Endothelial cell of umbilical vein (primary cell): ENCODE measurements around the gene UBE2L6. TPM values are rescaled to one million over a fixed set of nuclear protein-coding genes. Genes with fewer than 3 reads are reported as not detected.

Experiments
- BruUV-seq: library from RNA; stranded (reverse); fragments of 400-500 nt; replicated peaks from 2 replicates; lab custom pipeline; 2021; lab: Mats Ljungman, UMichigan
- CTCF ChIA-PET: fragments of 300-600, 350-600 bp; sonication (Branson Sonifier 250); formaldehyde crosslinking; loops from one replicate; lab custom pipeline; 2021; ENCODE audit warnings: antibody characterized with exemption, inconsistent platforms; lab: Charles Lee
- POLR2A ChIA-PET: fragments of 300-600, 350-600 bp; sonication (Branson Sonifier 250); formaldehyde crosslinking; loops from one replicate; lab custom pipeline; 2021; ENCODE audit warnings: antibody characterized with exemption, inconsistent platforms; lab: Charles Lee
- DNase-seq: peaks from one replicate; pipeline ENCODE4 v3.0.0-alpha.2; 2011; ENCODE audit warnings: low read depth, low spot score
- FAIRE-seq: peaks from 2 replicates; lab custom pipeline; 2011; peaks lifted over from hg19 to GRCh38; lab: Jason Lieb, UNC
- H2AFZ ChIP-seq: 2 replicates; pipeline ENCODE4 v1.6.0; 2012; ENCODE audit warnings: low read depth, low read length, control low read depth, inconsistent platforms
- H3K27ac ChIP-seq: 2 replicates; pipeline ENCODE4 v1.5.1; 2011; ENCODE audit warnings: low read depth, mild to moderate bottlenecking, control low read depth, low read length, moderate library complexity; ENCODE audit not compliant: insufficient read depth
- H3K27me3 ChIP-seq, 2 experiments: 2 replicates each; pipeline versions ENCODE4 v1.6.0 to v1.6.1; 2011; ENCODE audit warnings: low read length in 2 of 2, mixed read lengths in 1 of 2; ENCODE audit not compliant: control insufficient read depth in 2 of 2, insufficient read depth in 2 of 2
- H3K36me3 ChIP-seq, 2 experiments: 2 replicates in 1 of 2; 3 replicates in 1 of 2; pipeline ENCODE4 v1.5.1; 2011; ENCODE audit warnings: low read length in 2 of 2, mild to moderate bottlenecking in 1 of 2, moderate library complexity in 1 of 2; ENCODE audit not compliant: control insufficient read depth in 2 of 2, insufficient read depth in 2 of 2; ENCODE audit errors: extremely low read depth in 1 of 2
- H3K4me1 ChIP-seq: 3 replicates; pipeline ENCODE4 v1.5.1; 2011; ENCODE audit warnings: mild to moderate bottlenecking, low read length; ENCODE audit not compliant: control insufficient read depth, insufficient read depth; ENCODE audit errors: extremely low read depth
- H3K4me2 ChIP-seq: 2 replicates; pipeline ENCODE4 v1.6.1; 2011; ENCODE audit warnings: low read length, control low read depth, mixed read lengths; ENCODE audit not compliant: insufficient read depth
- H3K4me3 ChIP-seq, 3 experiments: fragments of 200-600 bp in 1 of 3; sonication (generic), shearing (Covaris generic) in 1 of 3; replicated peaks in 1 of 3; 2 replicates each; pipeline ENCODE4 v1.5.1; 2011 to 2016; ENCODE audit warnings: control low read depth in 3 of 3, low read length in 3 of 3, mild to moderate bottlenecking in 2 of 3, inconsistent platforms in 1 of 3, low read depth in 1 of 3, moderate library complexity in 1 of 3; ENCODE audit not compliant: insufficient read depth in 1 of 3
- H3K79me2 ChIP-seq: 2 replicates; pipeline ENCODE4 v1.6.0; 2012; ENCODE audit warnings: low read length, inconsistent platforms; ENCODE audit not compliant: control insufficient read depth, insufficient read depth
- H3K9ac ChIP-seq: replicated peaks from 2 replicates; pipeline ENCODE3; 2011; ENCODE audit warnings: low read length, control low read depth; ENCODE audit not compliant: insufficient read depth; ENCODE audit errors: extremely low read depth
- H3K9me1 ChIP-seq: replicated peaks from 3 replicates; pipeline ENCODE4 v1.6.0; 2011; ENCODE audit warnings: mild to moderate bottlenecking, low read length; ENCODE audit not compliant: control insufficient read depth, insufficient read depth; ENCODE audit errors: extremely low read depth
- H3K9me3 ChIP-seq: replicated peaks from 2 replicates; pipeline ENCODE4 v1.5.1; 2012; ENCODE audit warnings: low read length, inconsistent platforms; ENCODE audit not compliant: control insufficient read depth, insufficient read depth
- H4K20me1 ChIP-seq: replicated peaks from 2 replicates; pipeline ENCODE3; 2011; ENCODE audit warnings: mild to moderate bottlenecking, low read length; ENCODE audit not compliant: control insufficient read depth, insufficient read depth; ENCODE audit errors: extremely low read depth
- CTCF ChIP-seq, 2 donors: IDR thresholded peaks; 1 replicate in 1 of 2; 2 replicates in 1 of 2; pipeline ENCODE4 v1.5.1; 2011; ENCODE audit warnings: low read length in 2 of 2, mild to moderate bottlenecking in 2 of 2, moderate library complexity in 2 of 2, control low read depth in 1 of 2, inconsistent platforms in 1 of 2, low read depth in 1 of 2; ENCODE audit not compliant: insufficient read depth in 1 of 2; ENCODE audit errors: extremely low read depth in 1 of 2
- EZH2 ChIP-seq: IDR thresholded peaks from 2 replicates; pipeline ENCODE4 v1.6.1; 2012; ENCODE audit warnings: borderline replicate concordance, low read depth, mild to moderate bottlenecking, moderate library complexity, low read length, inconsistent platforms; ENCODE audit not compliant: severe bottlenecking
- FOS ChIP-seq: IDR thresholded peaks from 2 replicates; pipeline ENCODE4 v1.6.1; 2011; ENCODE audit warnings: mild to moderate bottlenecking, low read length, moderate library complexity, borderline replicate concordance; ENCODE audit not compliant: insufficient read depth
- GATA2 ChIP-seq: IDR thresholded peaks from 2 replicates; pipeline ENCODE4 v1.7.0; 2011; ENCODE audit warnings: low read depth, mild to moderate bottlenecking, moderate library complexity, mixed read lengths, low read length; ENCODE audit not compliant: insufficient read length, insufficient read depth
- JUN ChIP-seq: IDR thresholded peaks from 2 replicates; pipeline ENCODE4 v1.6.1; 2011; ENCODE audit warnings: borderline replicate concordance, low read depth; ENCODE audit not compliant: insufficient read length, insufficient read depth
- MAX ChIP-seq: IDR thresholded peaks from 2 replicates; pipeline ENCODE4 v1.6.1; 2011; ENCODE audit not compliant: insufficient read depth, insufficient read length
- POLR2A ChIP-seq: IDR thresholded peaks from 2 replicates; pipeline ENCODE4 v1.6.1; 2012; ENCODE audit warnings: low read depth, mild to moderate bottlenecking, control low read depth, low read length
- dilution Hi-C: fragments of 300-500 bp; cut with MboI; formaldehyde crosslinking; loops from one replicate; pipeline ENCODE4 v1.15.0; 2019; ENCODE audit warnings: low sequenced_read_pairs; ENCODE audit not compliant: extremely low pct_ligation_motif_present
- intact Hi-C: fragments of 100-400 bp; cut with micrococcal nuclease; formaldehyde crosslinking; loops from one replicate; pipeline ENCODE4 v1.10.0; 2022
- polyA plus RNA-seq, 4 experiments: library from polyadenylated mRNA; depleted of rRNA in 3 of 4; stranded (reverse) in 3 of 4; unstranded in 1 of 4; fragments of >200 nt; gene quantifications; 2 replicates each; pipeline versions ENCODE4 v1.2.1 to v1.2.3, GENCODE V29; 2011 to 2012; ENCODE audit warnings: missing spikeins in 1 of 4
- total RNA-seq: library from RNA; stranded (reverse); gene quantifications from 2 replicates; pipeline ENCODE4 v1.2.3, GENCODE V29; 2021

UBE2L6 gene
- total and polyA plus RNA-seq, 2 donors (not counting 3 experiments of a cell fraction or from before 2014, with no cell fraction given) = 22.3 to 25.2 TPM

DNA sequence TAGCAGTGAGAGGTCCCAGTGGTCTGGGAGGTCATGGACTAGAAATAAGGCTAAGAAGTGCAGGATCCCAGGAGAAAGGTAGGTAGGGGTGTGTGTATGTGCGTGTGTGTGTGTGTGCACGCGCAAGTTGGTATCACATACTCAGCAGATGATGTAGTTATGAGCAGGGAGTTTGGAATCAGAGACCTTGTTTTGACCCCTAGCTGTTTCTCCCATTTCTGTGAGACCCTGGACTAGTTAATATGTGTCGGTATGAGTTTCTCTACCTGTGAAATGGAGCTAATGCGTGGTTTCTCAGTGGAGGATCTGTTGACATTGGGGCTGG lies 31.3 kb upstream of the UBE2L6 start:
- dilution Hi-C loops = no loop called here
- FAIRE-seq (no peak), DNase-seq (no peak)
- Histone ChIP-seq H4K20me1 (no peaks in the 10 kb centered on the region), H2AFZ (no peak overlapping the region), H3K27ac (no peak overlapping the region), H3K36me3 (no peaks in the 10 kb centered on the region), H3K9me3 (no peaks in the 10 kb centered on the region), H3K9me1 (no peaks in the 10 kb centered on the region), H3K4me2 (no peak overlapping the region), H3K79me2 (no peaks in the 10 kb centered on the region), H3K27me3 (peaks cover 22 to 31% of the 10 kb centered on the region in 2 experiments), H3K9ac (no peak overlapping the region), H3K4me1 (no peaks in the 10 kb centered on the region), H3K4me3 (no peak overlapping the region)
- intact Hi-C loops = no loop called here
- POLR2A ChIA-PET = no interaction called here
- CTCF ChIA-PET = interaction anchor here (1.1 to 1.6 kb wide), 2 partner anchors 31 to 42 kb away, joined by 4 read pairs; partner anchors contain the start of gene UBE2L6
- TF ChIP-seq EZH2 (no peak), FOS (no peak), GATA2 (no peak), POLR2A (no peak), MAX (no peak), JUN (no peak), CTCF (IDR thresholded peaks at IDR 0.05; ENCODE audit: extremely low read depth in 1 of 2, insufficient read depth in 1 of 2, low read depth in 1 of 2, low read length in 2 of 2) (no peak)
- BruUV-seq = no TSS peak
